Mucosa of descending colon (tissue), 3 donors: ENCODE measurements around the gene RRP7A. TPM values are rescaled to one million over a fixed set of nuclear protein-coding genes. Genes with fewer than 3 reads are reported as not detected.
"Not testable (repeated sequence)": the region's sequence is repeated elsewhere in the genome, so short reads cannot be mapped to it uniquely, and the experiment has no call there.

Experiments
- ATAC-seq: fragments of 200-7000 bp; cut with Tn5 transposase; one replicate; pipeline ENCODE4 v1.9.1; 2020; ENCODE audit warnings: mild to moderate bottlenecking, moderate library complexity
- DNase-seq, 3 donors: peaks; one replicate each; pipeline ENCODE4 v3.0.0-alpha.2; 2020
- H3K36me3 ChIP-seq: fragments of 200-600 bp; one replicate; pipeline ENCODE4 v1.8.0; 2021; ENCODE audit warnings: low read depth, mild to moderate bottlenecking
- H3K4me1 ChIP-seq: fragments of 200-600 bp; one replicate; pipeline ENCODE4 v1.8.0; 2021; ENCODE audit warnings: low read depth, mild to moderate bottlenecking
- H3K4me3 ChIP-seq: fragments of 200-600 bp; one replicate; pipeline ENCODE4 v1.8.0; 2021; ENCODE audit warnings: mild to moderate bottlenecking
- H3K9me3 ChIP-seq: fragments of 200-600 bp; one replicate; pipeline ENCODE4 v1.8.0; 2021; ENCODE audit warnings: mild to moderate bottlenecking
- intact Hi-C, 2 donors: fragments of 100-400 bp; cut with DNase I in 1 of 2; cut with micrococcal nuclease in 1 of 2; formaldehyde crosslinking; loops; one replicate each; pipeline versions ENCODE4 v1.11.0 to v1.11.1; 2022; cut with DNase I, micrococcal nuclease
- total RNA-seq, 3 donors: library from RNA; stranded (reverse); fragmentation: NEBNext Ultra II Directional in 2 of 3; extraction: Animal tissue kit (Norgen Biotek cat#: 25700) in 2 of 3; gene quantifications; one replicate each; pipeline versions ENCODE4 v1.2.1 to v1.2.4, GENCODE V29; 2021 to 2023
- TF ChIP-seq, protein P1 (sequence below): fragments of 200-600 bp; IDR thresholded peaks from one replicate; pipeline ENCODE4 v1.8.0; 2022; ENCODE audit warnings: antibody characterized with exemption, mild to moderate bottlenecking
- donor health status: DM: no; HTN: no; CAD: no; lungs with moderate emphysema.
- donor health status: DM: no; HTN: no; CAD: no.
- donor health status: DM: no; HTN: yes; CAD: no.

The RRP7A gene
- total RNA-seq, 3 donors from 2014 or later: 32.2 to 37.0 (median 32.4) TPM

DNA sequence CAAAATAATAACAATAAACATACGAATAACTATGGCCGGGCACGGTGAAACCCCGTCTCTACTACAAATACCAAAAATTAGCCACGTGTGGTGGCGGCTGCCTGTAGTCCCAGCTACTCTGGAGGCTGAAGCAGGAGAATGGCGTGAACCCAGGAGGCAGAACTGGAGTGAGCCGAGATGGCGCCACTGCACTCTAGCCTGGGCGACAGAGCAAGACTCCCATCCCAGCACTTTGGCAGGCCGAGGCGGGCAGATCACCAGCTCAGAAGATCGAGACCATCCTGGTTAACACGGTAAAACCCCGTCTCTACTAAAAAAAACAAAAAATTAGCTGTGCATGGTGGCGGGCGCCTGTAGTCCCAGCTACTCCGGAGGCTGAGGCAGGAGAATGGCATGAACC lies 17.0 kb upstream of the RRP7A start:
- H3K4me1 ChIP-seq, H3K4me3 ChIP-seq, intact Hi-C loops: not testable (repeated sequence)

DNA sequence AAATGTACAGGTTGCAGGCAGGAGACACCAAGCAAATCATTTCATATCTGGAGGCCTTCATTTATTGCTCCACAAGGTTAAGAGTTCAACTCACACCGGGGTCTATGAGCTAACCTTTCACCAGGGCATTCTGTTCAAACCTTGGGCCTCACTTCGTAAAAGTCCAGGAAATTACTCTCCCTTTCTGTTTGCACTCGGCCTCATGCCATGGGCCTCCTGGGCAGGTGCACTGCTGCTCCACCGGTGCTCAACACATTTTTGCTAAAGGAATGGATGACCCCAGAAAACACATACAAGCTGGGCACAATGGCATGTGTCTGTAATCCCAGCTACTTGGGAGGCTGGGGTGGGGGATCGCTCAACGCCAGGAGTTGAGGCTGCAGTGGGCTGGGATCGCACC lies 16.6 kb upstream of the RRP7A start:
- intact Hi-C loops: no loop called here
- Histone ChIP-seq H3K9me3 (no peaks in the 10 kb centered on the region), H3K36me3 (no peaks in the 10 kb centered on the region), H3K4me1 (no peaks in the 10 kb centered on the region), H3K4me3 (no peak overlapping the region)
- ATAC-seq (no peak), DNase-seq (no peak)
- TF ChIP-seq, protein P1, sequence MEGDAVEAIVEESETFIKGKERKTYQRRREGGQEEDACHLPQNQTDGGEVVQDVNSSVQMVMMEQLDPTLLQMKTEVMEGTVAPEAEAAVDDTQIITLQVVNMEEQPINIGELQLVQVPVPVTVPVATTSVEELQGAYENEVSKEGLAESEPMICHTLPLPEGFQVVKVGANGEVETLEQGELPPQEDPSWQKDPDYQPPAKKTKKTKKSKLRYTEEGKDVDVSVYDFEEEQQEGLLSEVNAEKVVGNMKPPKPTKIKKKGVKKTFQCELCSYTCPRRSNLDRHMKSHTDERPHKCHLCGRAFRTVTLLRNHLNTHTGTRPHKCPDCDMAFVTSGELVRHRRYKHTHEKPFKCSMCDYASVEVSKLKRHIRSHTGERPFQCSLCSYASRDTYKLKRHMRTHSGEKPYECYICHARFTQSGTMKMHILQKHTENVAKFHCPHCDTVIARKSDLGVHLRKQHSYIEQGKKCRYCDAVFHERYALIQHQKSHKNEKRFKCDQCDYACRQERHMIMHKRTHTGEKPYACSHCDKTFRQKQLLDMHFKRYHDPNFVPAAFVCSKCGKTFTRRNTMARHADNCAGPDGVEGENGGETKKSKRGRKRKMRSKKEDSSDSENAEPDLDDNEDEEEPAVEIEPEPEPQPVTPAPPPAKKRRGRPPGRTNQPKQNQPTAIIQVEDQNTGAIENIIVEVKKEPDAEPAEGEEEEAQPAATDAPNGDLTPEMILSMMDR: no peak

More for the DNA sequence above, 17.0 kb upstream of the RRP7A start:
- H3K36me3 ChIP-seq, DNase-seq, ATAC-seq, H3K9me3 ChIP-seq: not testable (repeated sequence)

DNA sequence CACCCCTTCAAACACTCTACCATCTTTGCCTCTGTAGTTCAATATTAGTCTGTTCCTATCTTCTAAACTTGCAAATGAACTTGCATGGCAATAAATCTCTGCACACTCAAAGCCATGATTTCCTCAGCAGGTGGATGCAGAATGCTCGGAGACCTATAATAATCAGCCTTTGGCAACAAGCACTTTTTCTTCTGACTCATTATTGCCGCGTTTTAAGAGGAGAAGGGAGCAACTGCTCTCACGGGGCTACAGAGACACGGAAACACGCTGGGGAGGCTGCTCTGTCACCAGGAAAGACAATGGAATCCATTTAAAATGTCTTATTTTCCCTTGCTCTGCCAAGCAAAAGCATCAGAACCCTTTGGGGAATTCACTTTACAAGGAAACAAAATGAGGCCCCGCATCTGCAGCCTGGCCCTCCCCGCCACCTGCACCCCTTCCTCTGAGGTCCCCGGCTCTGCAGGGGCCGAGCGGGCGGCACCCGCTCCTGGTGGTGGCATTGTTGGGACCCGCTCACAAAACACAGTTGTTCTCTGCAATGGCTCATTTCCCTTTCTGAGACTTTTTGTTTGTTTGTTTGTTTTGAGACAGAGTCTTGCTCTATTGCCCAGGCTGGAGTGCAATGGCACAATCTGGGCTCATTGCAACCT lies 15.6 kb upstream of the RRP7A start:
- H3K4me3 ChIP-seq, H3K4me1 ChIP-seq, DNase-seq, ATAC-seq, intact Hi-C loops, H3K36me3 ChIP-seq, H3K9me3 ChIP-seq: not testable (repeated sequence)

DNA sequence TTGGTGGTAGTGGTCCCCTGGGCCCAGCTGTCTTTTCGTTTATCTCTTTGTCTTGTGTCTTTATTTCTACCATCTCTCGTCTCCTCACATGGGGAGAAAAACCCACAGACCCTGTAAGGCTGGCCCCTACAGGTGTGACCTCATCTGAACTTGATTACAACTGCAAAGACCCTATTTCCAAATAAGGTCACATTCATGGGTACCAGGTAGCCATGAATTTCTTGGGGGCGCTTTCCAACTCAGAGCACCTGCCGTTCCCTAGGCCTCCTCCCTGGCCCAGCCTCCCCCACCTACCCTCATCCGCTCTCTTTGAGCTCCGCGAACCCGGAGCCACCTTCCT lies 14.0 kb upstream of the RRP7A start:
- ATAC-seq: no peak
- Histone ChIP-seq H3K9me3 (no peaks in the 10 kb centered on the region), H3K36me3 (no peaks in the 10 kb centered on the region), H3K4me1 (no peaks in the 10 kb centered on the region), H3K4me3 (no peak overlapping the region)
- DNase-seq: no peak
- intact Hi-C loops: no loop called here
- TF ChIP-seq, protein P1: no peak

DNA sequence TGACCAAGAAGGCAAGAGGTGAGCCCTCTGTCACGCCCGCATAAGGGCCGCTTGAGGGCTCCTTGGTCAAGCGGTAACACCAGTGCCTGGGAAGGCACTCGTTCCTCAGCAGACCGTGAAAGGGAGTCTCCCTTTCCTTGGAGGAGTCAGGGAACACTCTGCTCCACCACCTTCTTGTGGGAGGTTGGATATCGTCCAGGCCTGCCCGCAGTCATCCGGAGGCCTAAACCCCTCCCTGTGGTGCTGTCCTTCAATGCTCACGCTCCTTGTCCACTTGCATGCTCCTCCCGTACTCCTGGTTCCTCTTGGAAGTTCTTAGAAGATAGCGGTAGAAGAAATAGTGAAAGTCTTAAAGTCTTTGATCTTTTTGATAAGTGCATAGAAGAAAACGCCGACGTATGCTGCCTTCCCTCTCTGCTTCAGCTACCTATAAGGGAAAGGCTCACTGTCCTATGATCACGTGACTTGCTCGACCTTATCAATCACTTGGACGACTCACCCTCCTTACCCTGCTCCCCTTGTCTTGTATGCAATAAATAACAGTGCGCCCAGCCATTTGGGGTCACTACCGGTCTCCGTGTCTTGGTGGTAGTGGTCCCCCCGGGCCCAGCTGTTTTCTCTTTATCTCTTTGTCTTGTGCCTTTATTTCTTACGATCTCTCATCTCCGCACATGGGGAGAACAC lies 11.9 kb upstream of the RRP7A start:
- DNase-seq, intact Hi-C loops, H3K4me3 ChIP-seq, ATAC-seq, H3K9me3 ChIP-seq, H3K36me3 ChIP-seq, H3K4me1 ChIP-seq: not testable (repeated sequence)

DNA sequence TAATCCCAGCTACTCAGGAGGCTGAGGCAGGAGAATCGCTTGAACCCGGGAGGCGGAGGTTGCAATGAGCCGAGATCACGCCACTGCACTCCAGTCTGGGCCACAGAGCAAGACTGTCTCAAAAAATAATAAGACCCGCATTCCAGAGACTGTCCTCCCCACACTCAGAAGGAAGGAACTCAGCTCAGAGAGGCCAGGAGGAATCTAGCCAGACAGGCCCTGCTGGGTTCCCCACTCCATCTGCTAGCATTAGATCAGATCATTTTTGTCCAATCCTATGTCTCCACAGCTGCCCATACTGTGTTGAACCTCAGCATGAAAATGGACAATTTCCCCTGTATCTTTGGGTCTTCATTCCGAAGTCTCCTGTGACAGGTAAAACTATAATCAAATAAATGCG lies 9.8 kb upstream of the RRP7A start:
- ATAC-seq, H3K36me3 ChIP-seq, H3K4me3 ChIP-seq, H3K9me3 ChIP-seq, DNase-seq, H3K4me1 ChIP-seq, intact Hi-C loops: not testable (repeated sequence)

DNA sequence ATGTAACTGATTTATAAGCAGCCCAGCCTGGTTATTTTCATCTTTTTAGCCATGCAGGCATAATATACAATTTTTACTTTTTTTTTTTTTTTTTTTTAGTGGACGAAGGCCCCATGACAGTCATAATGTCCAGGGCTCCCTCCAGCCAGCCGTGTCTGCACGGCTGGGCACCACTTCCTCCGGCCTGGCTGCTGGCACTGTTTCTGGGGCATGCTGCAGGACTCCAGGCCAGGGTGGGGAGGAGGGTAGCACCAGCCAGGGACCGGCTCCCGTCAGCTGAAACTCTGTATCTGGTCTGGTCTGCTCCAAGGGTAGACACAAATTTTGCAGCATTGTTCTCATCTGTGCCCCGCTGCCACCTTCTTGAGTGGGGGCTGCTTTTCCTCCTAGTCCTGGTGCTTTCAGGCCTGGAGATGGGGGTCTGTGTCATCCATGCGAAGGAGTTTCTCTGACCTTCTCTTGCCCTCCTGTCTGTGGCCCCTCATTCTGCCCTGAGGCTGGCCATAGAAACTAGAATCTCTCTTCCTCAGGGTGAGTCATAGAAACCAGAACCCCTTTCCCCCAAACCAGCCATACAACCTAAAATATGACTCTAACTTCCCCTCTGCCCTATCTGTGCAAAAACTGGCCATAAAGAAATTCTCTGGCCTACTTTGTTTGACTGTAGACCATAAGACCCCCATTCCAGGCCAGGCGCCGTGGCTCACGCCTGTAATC lies 9.2 kb upstream of the RRP7A start:
- intact Hi-C loops: no loop called here
- ATAC-seq: no peak
- H3K4me3 ChIP-seq: no peak overlapping the region

More for the DNA sequence above, 9.2 kb upstream of the RRP7A start:
- no peak for DNase-seq
- Histone ChIP-seq H3K9me3 (no peaks in the 10 kb centered on the region), H3K36me3 (no peaks in the 10 kb centered on the region), H3K4me1 (no peaks in the 10 kb centered on the region)
- TF ChIP-seq, protein P1: no peak
